ENCODE data around the gene SPRED2.
A peak's percentile ranks its signal among the peaks of the same experiment; 100 is the strongest.

The SPRED2 gene

GRCh38 chr2:65438137-65438899 lies 5.9 kb upstream of the SPRED2 start:
- no peak for DNase-seq

- DNase-seq = no peak
Observed at GRCh38 chr2:65437392-65438135, 5.2 kb upstream of the SPRED2 start.

- DNase-seq = no peak
Observed at GRCh38 chr2:65436824-65437221, 4.4 kb upstream of the SPRED2 start.

- DNase-seq = peak; percentile 14
Observed at GRCh38 chr2:65436169-65436823, 3.9 kb upstream of the SPRED2 start.

DNA sequence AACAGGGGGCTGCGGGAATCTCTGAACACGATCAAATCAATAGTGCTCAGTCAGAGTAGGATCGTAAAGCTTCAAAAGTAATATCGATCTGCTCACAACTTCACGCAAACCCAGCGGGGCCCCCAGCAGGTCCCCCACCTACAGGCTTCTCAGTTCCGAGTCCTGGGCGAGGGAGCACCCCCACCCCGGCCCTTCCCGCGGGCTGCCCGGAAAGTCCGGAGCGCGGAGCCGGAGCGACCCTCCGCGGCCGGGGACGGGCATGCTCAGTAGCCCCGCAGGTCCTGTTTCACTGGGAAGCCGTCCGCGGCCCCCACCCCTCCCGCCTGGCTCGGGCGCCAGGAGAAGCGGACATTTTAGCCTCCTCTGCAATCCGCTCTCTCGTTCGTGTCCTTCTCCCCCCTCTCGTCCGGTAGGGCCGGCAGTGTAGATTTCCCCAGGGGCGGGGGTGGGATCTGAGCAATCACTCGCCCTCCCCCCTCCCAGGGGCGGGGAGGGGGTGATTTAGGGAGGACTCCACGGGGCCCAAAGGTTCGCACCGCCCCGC lies 3.3 kb upstream of the SPRED2 start:
- peak; percentile 72 for DNase-seq

DNA sequence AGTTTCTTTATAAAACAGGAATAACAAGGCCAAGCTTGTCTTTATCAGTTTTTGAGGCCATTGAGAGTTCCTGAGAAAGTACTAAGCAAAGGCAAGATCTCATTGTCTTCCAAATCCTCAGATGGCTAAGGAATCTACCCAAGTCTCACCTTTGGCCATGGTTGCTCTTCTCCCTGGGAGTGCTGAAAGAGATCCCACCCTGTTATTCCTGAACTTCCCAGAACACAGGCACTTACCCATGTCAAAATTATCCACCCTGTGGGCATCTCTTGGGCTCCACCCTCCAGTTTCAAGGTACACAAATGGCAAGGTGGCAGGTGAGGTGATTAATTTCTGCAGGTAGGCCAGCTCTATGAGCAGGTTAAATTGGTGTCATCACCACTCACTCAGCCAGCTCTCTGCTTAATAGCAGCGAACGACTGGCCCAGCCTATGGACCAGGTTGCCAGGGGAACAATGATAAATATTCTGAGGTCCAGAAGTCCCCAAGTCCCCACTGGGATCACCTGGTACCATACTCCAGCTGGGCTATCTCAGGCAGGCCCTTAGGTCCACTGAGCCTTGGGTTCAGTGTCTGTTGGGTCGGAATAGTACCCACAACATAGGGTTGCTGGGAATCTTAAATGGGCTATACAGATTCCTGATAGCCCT lies 2.3 kb upstream of the SPRED2 start:
- DNase-seq = no peak

DNA sequence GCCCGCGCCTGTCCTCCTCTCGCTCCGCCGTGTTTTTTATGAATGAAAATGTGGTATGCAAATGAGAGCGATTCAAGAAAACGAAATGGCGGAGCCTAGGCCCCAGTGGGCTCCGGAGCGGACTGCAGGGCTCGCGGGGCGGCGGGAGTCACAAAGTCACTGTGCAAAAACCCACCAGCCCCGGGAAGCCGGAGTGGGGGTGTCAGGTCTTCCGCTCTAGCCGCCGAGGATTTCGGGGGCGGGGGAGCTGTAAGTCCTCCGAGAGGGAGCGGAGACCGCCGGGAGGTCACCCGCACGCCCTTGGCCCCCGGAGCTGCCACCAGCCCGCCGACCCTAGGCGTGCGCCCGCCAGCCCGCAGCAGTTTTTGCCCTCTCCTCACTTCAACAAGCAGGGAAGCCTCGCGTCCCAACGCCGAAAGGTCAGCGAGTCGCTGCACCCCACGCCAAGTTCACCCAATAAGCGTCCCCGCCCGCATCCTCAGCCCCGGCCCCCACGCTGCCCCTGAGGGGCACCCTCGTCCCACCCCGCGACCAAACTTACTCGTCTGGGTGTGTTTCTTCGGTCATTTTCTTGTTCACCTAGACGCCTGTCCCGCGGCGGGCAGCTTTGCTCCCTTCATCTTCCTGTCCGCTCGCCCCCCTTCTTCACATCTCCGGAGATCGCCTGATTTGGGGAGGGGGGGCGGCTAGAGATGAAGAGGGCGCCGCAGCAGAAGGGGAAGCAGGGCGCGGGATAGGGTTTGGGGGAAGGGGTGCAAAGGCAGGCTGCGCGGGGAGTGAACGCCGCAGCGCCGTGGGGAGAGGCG lies 775 bp downstream of the SPRED2 start:
- peak; percentile 28 for DNase-seq

DNA sequence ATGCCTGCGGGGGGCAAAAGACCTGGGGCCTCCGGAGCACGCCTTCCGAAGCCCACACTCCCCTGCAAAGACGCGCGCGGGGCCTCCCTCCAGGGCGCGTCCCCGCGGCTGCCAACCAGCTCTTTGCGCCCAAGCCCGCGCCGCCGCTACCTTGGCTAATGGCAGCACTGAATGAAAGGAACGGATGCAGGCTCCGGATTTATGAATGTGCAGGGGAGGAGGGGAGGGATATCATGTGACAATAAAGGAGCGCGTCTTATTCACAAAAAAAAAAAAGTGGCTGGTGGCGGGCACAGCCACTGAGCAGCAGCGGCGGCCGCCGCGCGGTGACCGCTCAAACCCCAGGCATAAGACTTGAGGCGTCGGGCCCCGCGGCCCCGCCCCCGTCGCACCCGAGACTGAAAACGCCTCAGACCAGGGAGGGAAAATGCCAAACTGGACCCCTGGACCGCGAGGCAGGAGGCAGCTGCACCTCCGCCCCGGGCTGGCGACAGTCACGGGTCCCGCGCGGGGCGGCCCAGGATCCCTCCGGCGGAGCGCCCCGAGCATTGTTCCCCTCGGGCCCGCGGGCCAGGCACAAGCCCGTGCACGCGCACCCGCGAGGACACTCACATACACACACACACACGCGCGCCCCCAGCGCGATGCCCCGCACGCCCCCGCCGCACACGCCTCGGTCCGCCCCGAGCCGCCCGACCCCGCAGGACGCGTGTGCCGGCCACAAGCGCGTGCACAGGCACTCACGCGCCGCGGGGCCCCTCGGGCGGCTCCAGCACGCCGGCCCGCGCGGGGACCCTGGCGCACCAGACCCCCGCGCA lies 1.6 kb downstream of the SPRED2 start:
- peak; percentile 63 for DNase-seq

DNA sequence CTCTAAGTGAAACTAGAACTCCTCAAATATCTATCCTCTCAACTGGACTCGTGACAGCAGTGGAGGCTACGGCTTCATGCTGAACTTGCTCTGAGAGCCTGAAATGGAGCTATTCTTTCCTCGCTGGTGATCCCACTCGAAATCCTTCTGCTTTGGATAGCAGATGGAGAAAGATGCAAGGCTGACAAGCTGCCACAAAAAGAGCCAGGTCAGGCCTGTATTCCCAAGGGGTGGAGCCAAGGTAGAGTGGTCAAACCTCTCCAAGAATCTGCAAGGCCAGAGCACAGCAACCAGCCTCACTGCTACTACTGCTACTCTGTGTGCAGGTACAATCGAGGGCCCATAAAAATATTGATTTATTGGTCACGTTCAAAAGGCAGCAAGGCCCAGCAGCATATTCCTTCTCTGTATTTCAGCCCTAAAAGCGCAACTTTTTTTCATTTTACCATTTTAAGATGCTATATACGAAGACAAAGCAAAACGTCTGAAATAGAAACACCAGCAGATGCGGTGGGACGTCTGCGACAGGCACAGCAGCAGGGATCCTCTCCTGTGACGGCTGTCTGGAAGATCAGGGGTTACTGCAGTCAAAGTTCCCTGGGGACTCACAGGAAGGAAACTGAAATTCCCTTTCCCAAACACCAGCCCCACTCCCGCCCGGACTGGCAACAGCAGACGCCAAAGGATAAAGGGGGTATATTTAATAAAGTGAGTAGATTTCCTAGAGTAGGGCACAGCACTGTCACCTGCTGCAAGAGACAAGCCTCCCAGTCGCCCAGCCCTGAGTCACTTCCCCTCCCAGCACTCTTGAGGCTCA lies 2.4 kb downstream of the SPRED2 start:
- no peak for DNase-seq

GRCh38 chr2:65427532-65427931 lies 4.9 kb downstream of the SPRED2 start:
- DNase-seq = no peak

GRCh38 chr2:65425276-65425675 lies 7.1 kb downstream of the SPRED2 start:
- no peak for DNase-seq

GRCh38 chr2:65424391-65424790 lies 8.0 kb downstream of the SPRED2 start:
- DNase-seq = no peak

DNA sequence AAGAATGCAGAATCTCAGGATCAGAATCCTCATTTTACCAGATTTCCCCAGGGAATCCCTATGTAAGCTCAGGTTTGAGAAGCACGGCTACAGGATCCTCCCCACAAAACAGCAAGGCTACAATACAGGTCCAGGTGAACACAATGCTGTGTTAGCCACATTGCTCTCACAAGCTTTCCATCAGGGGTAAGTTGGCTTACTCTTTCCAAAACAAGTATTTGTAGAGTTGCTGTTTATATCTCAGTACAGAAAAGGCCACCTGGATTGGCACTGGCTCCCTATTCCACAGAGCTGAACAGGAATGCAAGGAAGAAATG lies 11.0 kb downstream of the SPRED2 start:
- no peak for DNase-seq

DNA sequence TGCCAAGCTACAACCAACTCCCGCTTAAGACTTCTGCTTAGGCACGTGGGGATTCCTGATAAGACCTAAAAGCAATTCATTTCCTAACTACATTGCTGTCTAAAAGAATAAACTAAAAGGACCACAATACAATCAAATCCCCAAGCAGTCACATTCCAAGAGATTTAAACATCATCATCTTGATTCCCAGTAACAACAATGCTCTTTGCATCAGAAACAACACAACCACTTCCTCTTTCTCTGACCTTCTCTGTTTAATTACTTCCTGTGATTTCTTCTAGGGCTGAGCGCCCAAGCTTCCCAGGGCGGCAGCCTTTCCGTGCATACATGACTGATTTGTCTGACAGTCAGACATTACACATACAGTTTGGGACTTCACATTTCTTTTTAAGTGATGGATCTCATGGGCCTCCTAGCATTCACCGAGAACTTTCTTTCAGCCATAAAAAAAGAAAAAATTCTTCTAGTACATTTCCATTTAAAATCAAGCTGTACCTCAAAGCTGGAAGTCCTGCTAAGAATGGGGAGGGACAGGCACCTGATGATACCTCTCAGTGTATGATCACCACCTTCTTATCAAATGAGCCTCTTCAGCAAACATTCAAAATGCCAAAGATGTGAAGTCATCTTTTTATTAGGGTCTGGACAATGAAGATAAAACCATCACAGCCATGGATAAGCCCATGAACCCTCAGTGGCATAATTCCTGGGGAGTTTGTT lies 11.5 kb downstream of the SPRED2 start:
- DNase-seq = peak; percentile 34

DNA sequence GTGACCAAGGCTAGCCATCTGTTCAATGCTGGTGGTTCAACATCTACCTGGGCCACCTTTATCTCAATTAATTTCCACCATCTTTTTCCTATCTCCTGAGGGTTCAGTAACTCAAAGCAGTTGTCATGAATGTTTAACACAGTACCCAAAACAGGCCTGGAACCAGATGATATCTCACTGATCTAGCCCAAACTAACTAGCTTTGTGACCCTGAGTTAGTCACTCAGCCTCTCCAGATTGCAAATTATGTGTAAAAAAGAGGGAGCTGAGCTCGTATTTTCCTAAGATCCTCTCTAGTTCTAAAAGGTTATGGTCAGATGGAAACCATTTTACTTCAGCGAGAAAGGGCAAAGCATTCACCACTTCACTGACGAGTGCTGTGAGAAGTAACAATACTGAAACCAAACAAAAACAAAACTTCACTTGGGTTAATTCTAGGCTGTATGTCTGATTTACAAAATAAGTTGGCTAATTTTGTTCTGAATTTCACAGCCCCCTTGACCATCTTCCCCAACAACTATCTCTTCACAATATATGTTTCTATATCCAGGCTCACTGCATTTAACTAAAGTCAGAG lies 14.8 kb downstream of the SPRED2 start:
- DNase-seq = no peak

- DNase-seq = no peak
Observed at GRCh38 chr2:65416945-65417344, 15.5 kb downstream of the SPRED2 start.

DNA sequence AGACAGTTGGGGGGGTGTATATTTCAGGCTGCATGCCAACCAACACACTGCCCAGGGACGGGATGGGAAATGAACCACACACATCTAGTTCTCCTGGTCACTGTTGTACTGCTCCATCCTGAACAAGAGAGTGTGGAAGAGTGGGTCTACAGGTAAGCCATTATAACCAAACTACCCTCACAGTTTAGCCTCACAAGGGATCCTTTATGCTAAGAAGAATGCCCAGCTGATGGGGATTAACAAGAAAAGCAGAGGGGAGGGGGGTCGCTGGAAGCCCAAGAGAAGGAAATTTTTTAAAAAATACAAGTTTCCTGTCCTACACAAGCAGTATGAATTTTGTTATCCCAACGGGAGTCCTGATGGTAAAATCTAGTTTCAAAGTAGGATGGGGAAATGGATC lies 16.1 kb downstream of the SPRED2 start:
- DNase-seq = no peak

DNA sequence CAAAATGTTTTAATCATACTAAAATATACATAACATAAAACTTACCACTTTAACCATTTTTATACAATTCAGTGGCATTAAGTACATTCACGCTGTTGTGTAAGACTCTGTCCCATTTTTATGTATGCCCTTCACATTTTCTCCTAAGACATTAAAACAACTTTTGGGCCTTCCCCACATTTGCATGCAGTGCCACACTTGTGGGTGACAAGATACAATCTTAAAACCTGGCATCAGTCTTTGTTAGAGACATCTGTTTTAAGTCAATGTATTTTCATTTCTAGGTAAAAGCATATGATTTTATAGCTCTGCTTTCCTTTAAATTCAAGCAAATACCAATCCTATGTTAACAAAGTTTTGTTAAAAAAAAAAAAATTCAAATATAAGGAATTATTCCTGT lies 17.3 kb downstream of the SPRED2 start:
- DNase-seq = no peak

DNA sequence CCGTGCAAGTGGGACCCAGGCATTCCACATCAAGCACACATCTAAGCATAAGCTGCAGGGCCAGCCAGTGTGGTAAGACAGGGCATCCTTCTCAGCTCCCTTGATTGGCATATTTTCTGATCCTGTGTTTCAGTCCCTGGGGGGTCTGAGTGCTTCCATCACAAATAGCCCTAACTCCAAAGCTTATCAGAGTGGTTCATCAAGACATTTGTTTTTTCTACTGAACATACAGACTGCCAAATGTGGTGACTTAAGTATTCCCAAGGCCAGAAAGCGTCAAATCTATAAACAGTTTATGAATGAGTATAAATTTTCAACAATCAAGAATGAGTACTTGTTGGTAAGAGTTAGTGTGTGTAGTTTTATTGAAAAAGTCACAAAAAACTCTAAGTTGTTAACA lies 18.8 kb downstream of the SPRED2 start:
- DNase-seq = no peak

GRCh38 chr2:65413106-65413505 lies 19.3 kb downstream of the SPRED2 start:
- no peak for DNase-seq

Data from GDM1 (cell line).